Ovary (tissue), 3 donors: ENCODE measurements around the gene KCTD12.

Experiments
- CTCF ChIP-seq, 3 donors: fragments of 450-650 bp in 2 of 3; fragments of 200-600 bp in 1 of 3; IDR thresholded peaks; one replicate each; pipeline versions ENCODE4 v1.5.1 to v1.8.0; 2016 to 2022; ENCODE audit warnings: antibody characterized with exemption in 3 of 3, mild to moderate bottlenecking in 1 of 3
- POLR2A ChIP-seq: fragments of 450-650 bp; IDR thresholded peaks from one replicate; pipeline ENCODE4 v1.6.1; 2017; ENCODE audit warnings: antibody characterized with exemption, mild to moderate bottlenecking, moderate library complexity
- donor health status: DM: no; HTN: no; CAD: no.

DNA sequence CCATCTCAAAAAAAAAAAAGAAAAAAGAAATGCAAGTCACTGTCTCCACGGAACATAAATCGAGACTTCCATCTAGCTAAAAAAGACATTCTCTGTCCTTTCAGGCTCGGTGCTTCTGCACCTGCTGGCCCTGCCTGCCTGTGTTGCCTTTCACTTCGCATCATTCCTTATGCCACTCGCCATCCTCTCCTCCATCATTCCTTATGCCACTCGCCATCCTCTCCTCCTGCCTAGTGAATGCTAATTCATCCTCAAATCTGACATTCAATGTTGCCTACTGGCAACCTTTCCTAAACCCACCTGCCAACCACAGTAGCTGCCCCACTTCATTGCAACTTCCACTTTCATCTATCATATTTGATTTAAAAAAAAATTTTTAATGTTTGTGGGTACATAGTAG, 36.7 kb downstream of the KCTD12 start:
- no peak for TF ChIP-seq CTCF (IDR thresholded peaks at IDR 0.05)
- TF ChIP-seq POLR2A = no peak
